CD4-positive, alpha-beta T cell treated with Interferon alpha-2 for 1 hour (primary cell): ENCODE data around the gene SEC16B.

ENCODE experiments used
- DNase-seq, 2 donors: peaks; one replicate each; pipeline ENCODE4 v3.0.0-alpha.2; 2020 to 2022

Gene SEC16B

DNA sequence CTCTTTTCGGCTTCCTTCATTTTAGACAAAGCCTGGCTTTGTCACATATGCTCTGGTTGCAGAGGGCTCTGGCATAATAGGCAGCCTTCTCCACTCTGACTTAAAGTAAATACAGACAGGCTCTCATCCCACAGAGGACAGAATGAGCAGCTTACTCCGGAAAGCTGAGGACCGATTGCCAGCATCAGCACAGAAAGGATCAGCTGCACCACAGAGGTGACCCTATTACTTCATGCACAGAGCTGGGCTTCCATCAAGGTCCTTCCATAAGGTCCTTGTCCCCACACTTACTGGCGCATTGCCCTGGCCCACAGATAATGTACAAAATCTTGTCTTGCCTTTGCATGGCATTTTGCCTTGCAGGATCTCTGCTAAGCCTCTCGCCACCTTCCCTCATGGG, 67.6 kb downstream of the SEC16B start:
- no peak for DNase-seq

DNA sequence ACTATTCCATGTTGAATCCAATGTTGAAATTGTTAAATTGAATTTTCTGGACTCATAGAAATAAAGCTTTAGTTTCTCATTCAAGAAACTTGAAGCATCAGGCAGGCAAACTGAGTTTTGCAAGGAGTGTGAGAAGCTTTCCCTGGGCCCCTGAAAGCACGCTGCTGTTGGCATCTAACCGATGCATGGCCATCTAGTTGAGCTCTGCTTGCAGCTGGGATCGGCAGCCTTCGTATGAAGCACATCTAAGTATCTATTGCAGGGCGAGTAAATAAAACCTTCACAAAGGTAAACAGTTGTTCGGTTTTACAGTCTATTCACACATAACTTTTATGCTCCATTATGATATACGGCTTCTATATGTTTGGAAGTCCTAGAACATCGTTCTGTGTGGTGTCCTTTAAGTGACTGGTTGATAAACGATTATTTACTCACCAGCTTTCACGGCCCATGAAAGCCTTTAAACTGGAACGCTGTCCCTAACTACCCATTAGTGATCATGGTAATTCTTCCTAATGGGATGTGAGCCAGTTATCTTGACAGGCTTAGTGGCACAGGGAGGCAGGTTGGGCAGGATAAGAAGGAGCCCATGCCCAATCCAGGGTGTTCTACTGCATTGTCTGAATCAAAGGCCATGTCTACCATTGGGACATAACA, 71.7 kb downstream of the SEC16B start:
- DNase-seq = no peak

DNA sequence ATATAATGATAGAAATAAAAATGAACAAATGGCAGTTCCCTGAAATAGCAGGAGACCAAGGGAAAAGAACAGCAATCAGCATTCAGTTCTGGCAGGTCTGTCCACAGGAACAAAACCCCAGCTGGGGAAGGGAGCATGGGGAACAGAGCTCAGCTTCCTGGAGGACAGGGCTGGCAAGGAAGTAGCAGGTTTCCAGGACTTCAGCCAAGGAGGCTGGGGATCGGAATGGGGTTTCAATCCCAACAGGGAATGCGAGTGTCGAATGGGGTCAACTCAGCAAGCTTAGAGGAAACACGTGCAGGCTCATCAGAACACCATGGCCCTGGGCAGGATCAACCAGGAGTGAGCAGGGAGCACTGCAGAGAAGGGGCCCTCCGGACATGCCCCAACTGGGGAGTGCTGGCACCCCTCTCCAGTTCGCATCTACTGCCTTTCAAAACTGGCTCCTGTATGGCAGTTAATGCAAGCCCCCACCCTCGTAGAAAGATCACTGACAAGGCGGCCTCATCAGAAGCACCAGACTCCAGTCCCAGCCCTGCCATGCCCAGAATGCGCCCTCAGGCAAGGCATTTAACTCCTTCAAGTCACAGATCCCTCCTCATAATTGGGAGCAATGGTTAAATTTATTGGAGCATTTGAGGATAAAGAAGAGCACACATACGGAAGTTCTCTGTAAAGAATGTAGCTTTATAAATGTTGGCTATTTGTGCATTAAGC, 72.4 kb downstream of the SEC16B start:
- DNase-seq = no peak
